ENCODE data around the gene ANKRD22.

The ANKRD22 gene

GRCh38 chr10:88835096-88835909 is 16.3 kb downstream of the ANKRD22 start:
- DNase-seq: peak; percentile 43

DNA sequence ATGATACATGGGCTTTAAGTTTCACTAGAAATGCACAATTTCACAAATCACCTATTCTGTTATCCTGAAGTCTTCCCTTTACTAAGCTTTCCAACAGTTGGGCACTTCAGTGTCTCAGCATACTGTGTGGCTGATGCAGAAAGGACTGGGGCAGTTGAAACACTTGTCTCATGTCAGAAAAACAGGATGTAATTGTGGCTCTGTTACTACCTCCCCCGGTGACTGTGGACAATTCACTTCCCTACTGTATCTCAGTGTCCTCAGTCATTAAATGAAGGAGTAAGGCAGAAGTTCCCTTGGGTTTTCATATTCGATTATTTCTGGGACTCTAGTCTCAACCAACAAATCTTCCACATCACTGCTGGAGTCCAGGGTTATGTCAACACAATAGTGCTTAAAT is 17.9 kb downstream of the ANKRD22 start:
- DNase-seq: no peak

- DNase-seq: no peak
These were observed 18.5 kb downstream of the ANKRD22 start for GRCh38 chr10:88833156-88833555.

GRCh38 chr10:88832376-88832775 is 19.3 kb downstream of the ANKRD22 start:
- no peak for DNase-seq

GRCh38 chr10:88831709-88832108 is 19.9 kb downstream of the ANKRD22 start:
- DNase-seq: no peak

- DNase-seq: no peak
These were observed 20.9 kb downstream of the ANKRD22 start for GRCh38 chr10:88830643-88831268.

GRCh38 chr10:88828310-88828709 is 23.3 kb downstream of the ANKRD22 start:
- no peak for DNase-seq

- no peak for DNase-seq
These were observed 24.0 kb downstream of the ANKRD22 start for GRCh38 chr10:88827671-88828070.

DNA sequence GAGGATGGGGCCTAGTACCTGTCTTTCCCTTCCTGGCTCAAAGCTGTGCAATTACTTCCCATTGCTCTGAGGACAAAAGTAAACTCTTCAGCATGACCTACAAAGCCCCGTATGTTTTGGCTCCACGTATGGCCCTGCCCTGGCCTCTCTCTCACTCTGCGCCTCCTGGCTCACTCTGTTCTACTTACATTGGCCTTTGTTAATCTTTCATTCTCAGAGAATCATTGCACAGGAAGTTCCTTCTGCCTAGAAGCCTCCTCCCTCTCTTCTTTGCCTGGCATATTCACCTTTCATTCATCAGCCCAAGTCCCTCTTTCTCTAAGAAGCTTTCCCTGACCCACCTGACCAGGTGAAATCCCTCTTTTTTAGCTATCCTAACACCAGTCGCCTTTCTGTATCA is 25.3 kb downstream of the ANKRD22 start:
- DNase-seq: no peak

- DNase-seq: peak in 1 of 2 experiments; percentile 9
These were observed 30.8 kb downstream of the ANKRD22 start for GRCh38 chr10:88820748-88821401.

DNA sequence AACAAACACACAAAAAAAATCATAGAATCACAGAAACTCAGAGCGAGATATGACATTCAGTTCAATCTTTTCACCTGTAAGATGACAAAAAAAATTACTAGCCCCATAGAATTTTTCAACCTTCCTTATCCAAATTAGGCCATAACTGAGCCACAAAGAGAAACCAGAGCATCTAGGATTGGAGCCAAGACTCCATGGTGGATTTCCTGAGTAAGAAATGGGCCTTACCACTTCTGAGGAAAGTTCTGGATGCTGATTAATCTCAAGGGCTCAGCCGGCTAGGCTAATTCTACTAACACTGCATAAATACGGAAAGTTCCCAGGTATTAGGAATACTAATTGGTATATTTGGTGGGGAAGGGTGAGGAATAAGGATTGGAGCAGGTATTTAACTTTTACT is 32.4 kb downstream of the ANKRD22 start:
- DNase-seq: no peak

- DNase-seq: no peak
These were observed 38.4 kb downstream of the ANKRD22 start for GRCh38 chr10:88813200-88813599.

GRCh38 chr10:88810196-88810961 is 41.3 kb downstream of the ANKRD22 start:
- DNase-seq: peak; percentile 47 to 48

- DNase-seq: peak in 1 of 2 experiments; percentile 1
These were observed 42.0 kb downstream of the ANKRD22 start for GRCh38 chr10:88809621-88810020.

DNA sequence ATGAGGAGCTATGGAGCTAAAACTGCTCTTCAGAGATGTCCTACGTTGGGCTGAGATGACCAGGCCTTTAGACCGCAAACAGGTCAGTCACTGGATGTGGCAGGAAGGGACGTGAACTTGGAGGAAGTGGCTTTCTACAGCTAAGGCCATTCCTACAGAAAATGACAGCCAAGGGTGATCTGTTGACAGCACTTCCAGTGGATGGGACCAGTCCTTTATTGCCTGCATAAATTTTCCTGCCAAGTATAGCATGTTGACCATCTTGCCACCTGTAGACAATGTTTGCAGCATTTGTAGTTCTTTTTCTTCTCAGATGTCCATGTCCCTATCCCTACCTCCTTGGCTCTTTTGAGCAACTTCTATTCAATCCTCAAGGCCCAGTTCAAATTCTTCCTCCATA is 45.7 kb downstream of the ANKRD22 start:
- no peak for DNase-seq

GRCh38 chr10:88805361-88805760 is 46.3 kb downstream of the ANKRD22 start:
- no peak for DNase-seq

DNA sequence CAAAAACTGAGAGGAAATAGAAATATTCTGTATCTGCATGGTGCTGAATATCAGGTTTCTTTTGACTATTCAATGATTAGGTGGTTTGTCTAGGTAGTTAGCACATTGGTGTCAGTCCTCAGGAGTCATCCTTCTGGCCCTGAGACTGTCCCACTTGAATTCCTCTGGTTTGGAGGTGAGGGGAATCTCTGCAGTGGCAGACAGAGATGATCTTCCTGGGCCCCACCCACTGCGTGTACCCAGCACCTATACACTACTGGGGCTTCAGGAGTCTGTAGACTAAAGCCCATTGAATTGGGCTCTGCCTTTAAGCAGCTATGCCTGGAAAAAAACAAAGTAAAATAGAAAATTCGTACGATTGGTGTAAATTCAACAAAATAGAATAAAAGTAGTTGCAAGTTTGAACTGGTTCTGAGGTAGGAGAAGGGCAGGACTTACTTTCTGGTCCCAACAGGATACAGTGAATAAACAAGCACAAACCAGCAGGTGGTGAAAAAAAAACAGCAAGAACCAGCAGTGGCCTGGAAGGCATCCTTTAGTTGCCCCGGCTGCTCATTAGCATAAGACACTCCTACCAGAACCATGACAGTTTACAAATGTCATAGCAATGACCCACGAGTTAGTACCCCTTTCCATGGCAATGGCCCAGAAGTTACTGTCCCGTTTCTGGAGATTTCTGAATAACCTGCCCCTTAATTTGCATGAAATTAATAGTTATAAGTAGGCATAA is 47.4 kb downstream of the ANKRD22 start:
- DNase-seq: no peak

DNA sequence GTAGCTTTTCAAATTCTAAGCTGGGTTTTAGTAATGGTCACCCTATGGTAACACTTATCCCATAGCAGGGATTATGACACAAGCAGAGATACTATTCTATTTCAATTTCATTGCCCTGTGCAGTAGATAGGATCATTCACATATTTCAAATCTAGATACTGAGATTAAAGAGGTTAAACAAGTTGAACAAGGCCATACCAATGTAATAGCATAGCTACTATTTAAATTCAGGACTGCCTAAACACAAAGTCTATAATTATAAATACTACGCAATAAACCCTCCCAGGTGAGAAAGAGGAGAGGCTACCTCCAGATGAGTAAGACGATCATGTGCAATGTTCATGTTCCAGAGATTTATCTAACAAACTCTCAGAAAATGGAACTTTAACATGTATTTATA is 48.0 kb downstream of the ANKRD22 start:
- no peak for DNase-seq

GRCh38 chr10:88802523-88803285 is 48.9 kb downstream of the ANKRD22 start, which contains the start of gene LIPM:
Gene LIPM, plus strand, starts transcription at chr10:88802730. Its CDS starts 167 bp downstream, at chr10:88802897.
- no peak for DNase-seq

- no peak for DNase-seq
These were observed 51.2 kb downstream of the ANKRD22 start for GRCh38 chr10:88800152-88801125.

All from NCI-H1930 (cell line).